ENCODE measurements around the gene TUBGCP6.

GRCh38 chr22:50173311-50173982, 71.4 kb downstream of the TUBGCP6 start:
- no peak for TF ChIP-seq CTCF (IDR thresholded peaks at IDR 0.05)
- TF ChIP-seq POLR2AphosphoS5 (IDR thresholded peaks at IDR 0.05) = no peak

Data from breast epithelium (tissue), 3 donors.